HUES64 (cell line): ENCODE data around the gene KIF6.

Experiments used
- H3K27ac ChIP-seq: 2 replicates; pipeline ENCODE4 v1.7.0; 2013; ENCODE audit warnings: low read depth, low read length, inconsistent platforms
- H3K27me3 ChIP-seq: 2 replicates; pipeline ENCODE4 v1.6.1; 2013; ENCODE audit warnings: mild to moderate bottlenecking, low read length; ENCODE audit not compliant: insufficient read depth
- H3K36me3 ChIP-seq: 2 replicates; pipeline ENCODE4 v1.6.1; 2013; ENCODE audit warnings: mild to moderate bottlenecking, low read length; ENCODE audit not compliant: insufficient read depth
- H3K4me1 ChIP-seq: 2 replicates; pipeline ENCODE4 v1.6.1; 2013; ENCODE audit warnings: mild to moderate bottlenecking, low read length, moderate library complexity; ENCODE audit not compliant: insufficient read depth
- H3K4me3 ChIP-seq: 2 replicates; pipeline ENCODE4 v1.5.1; 2013; ENCODE audit warnings: mild to moderate bottlenecking, low read length, moderate library complexity
- H3K9ac ChIP-seq: 2 replicates; pipeline ENCODE4 v1.6.1; 2013; ENCODE audit warnings: mild to moderate bottlenecking, low read depth, low read length
- H3K9me3 ChIP-seq: 2 replicates; pipeline ENCODE4 v1.6.1; 2013; ENCODE audit warnings: low read depth, low read length; ENCODE audit not compliant: insufficient read depth
- WGBS: fragments of 150-250, 120-280 bp; methylation state at CpG from one replicate; pipeline ENCODE4 v1.1.7; 2013; ENCODE audit warnings: missing lambda C conversion rate; 5-methylcytosine and 5-hydroxymethylcytosine counted together

Gene KIF6

DNA sequence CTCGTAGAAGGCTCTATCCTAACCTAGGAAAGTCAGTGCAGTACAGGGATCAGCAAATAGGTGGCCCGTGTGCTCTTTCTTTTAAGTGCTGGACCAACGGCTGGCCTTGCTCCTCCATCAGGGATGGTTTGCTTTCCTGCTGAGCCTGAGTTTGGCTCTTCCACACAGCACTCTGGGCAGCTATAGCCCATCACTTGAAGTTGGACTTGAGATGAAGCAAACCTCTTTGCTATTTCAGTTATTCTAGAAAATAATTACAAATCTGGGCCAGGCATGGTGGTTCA is 335.8 kb downstream of the KIF6 start:
- Histone ChIP-seq H3K4me1 (no peaks in the 10 kb centered on the region), H3K27ac (no peak overlapping the region), H3K9me3 (no peaks in the 10 kb centered on the region), H3K27me3 (no peaks in the 10 kb centered on the region), H3K4me3 (no peak overlapping the region), H3K36me3 (no peaks in the 10 kb centered on the region), H3K9ac (no peak overlapping the region)
- WGBS: 70% methylated on average over 3 of the region's 3 CpGs

DNA sequence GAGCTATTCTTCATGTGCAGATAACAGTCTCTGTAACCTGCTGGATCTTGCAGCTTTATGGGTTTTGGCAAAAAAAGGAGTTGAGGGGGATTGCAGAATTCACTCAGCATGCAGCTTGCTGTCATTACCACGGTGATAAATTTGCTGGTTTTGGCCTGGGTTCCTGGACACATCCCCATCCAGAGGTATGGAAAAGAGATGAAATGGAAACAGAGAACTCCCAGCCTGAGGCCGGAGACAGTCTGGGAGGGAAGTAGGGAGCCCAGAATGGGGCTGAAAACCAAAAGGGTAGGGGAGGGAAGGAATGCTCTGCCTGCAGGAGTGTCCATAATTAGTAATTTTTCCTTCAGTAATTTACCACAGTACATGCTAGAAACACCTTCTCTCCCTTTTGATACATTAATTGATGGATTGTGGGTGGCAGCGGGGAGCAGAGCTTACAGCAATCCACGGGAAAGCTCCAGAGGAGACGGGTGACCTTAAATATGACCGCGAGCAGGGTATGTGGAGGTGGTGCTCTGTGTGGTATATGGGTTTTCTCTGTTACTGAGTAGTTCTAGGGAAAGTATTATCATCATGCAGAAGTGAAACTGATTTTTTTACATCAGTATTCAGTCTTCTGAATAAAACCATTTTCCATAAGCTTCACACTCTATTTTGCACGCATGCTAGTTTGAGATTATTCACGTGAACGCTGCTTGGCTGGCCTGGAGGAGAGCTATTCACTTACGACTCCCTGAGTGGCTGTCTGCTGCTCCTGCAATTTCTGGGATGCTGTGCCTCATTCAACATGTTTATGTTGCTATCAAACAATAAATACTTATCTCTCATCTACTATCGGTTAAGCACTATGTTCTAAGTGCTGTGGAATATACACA is 336.4 kb downstream of the KIF6 start:
- WGBS: 94% methylated on average over 12 of the region's 12 CpGs
- no peak overlapping the region for H3K4me3 ChIP-seq
- H3K4me1 ChIP-seq: no peaks in the 10 kb centered on the region
- H3K9ac ChIP-seq: no peak overlapping the region
- H3K9me3 ChIP-seq: no peaks in the 10 kb centered on the region
- H3K36me3 ChIP-seq: no peaks in the 10 kb centered on the region
- H3K27ac ChIP-seq: no peak overlapping the region
- no peaks in the 10 kb centered on the region for H3K27me3 ChIP-seq

DNA sequence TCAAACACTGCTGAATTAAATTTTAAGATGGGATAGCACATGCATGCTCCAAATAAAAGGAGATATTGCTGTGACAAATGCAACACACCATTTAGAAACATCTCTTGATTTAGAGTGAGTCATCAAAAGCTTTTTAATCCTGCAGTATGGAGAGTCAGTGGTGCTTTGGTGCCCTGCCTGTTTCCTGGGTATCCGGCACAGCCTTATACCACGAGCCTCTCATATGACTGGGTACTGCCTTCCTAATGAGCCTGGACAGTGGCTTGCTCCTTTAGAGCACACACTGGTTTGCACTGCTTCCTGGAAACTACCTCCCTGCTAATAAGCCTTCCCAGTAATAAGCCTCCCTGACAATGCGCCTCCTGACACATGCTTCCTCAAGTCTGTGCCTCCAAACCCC is 337.4 kb downstream of the KIF6 start:
- H3K9ac ChIP-seq: no peak overlapping the region
- no peaks in the 10 kb centered on the region for H3K36me3 ChIP-seq
- no peaks in the 10 kb centered on the region for H3K27me3 ChIP-seq
- H3K4me3 ChIP-seq: no peak overlapping the region
- no peaks in the 10 kb centered on the region for H3K4me1 ChIP-seq
- no peaks in the 10 kb centered on the region for H3K9me3 ChIP-seq
- no peak overlapping the region for H3K27ac ChIP-seq
- WGBS: 92% methylated on average over 3 of the region's 3 CpGs

DNA sequence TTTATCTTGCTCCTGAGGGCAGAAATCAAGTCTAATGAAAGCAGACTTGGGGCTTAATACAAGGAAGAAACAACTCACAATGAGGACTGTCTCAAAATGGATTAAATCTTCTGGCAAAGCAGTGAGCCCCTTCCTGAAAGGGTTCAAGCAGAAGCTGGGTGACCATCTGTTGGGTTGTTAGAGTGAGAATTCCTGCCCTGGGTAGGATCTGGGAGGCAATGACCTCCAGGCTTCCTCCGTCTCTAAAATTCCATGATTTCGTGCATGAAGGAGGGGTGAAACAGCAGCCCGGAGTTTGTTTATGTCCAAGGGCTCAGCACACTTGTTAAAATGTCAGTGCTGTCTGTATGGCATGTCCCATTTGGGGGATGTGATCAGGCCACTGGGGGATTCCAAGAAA is 338.7 kb downstream of the KIF6 start:
- Histone ChIP-seq H3K9me3 (no peaks in the 10 kb centered on the region), H3K27me3 (no peaks in the 10 kb centered on the region), H3K4me3 (no peak overlapping the region), H3K9ac (no peak overlapping the region), H3K27ac (no peak overlapping the region), H3K36me3 (no peaks in the 10 kb centered on the region), H3K4me1 (no peaks in the 10 kb centered on the region)
- 94% methylated on average over 3 of the region's 3 CpGs for WGBS

DNA sequence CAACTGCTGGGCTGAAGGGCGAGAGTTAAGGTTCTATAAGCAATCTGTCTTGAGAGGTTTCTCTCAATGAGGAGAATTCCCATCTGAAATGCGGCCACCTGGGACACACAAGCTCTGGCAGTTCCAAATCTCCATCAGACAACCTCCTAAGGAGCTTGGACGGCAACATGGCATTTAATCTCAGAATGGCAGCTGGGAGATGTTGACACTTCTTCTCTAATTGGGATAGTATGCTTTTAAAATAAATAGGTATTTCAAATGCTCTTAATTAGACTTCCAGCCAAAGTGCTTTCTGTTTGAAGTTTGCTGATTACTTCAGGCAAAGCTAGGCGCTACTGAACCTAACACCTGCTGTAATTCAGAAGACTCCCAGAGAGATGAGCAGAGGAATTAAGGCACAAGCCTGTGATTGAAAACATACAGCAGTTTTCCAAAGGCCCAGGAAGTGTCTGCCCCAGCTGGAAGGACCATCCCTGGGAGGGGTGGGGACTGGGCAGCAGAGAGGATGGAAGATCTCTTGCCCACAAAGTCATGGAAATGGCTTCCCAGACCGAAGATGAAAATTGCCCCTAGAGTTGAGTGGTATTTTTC is 343.6 kb downstream of the KIF6 start:
- Histone ChIP-seq H3K9ac (no peak overlapping the region), H3K27ac (no peak overlapping the region), H3K4me3 (no peak overlapping the region), H3K9me3 (no peaks in the 10 kb centered on the region), H3K27me3 (no peaks in the 10 kb centered on the region), H3K36me3 (no peaks in the 10 kb centered on the region), H3K4me1 (no peaks in the 10 kb centered on the region; the same call in 1 of the 2 replicates)
- 83% methylated on average over 5 of the region's 5 CpGs for WGBS

DNA sequence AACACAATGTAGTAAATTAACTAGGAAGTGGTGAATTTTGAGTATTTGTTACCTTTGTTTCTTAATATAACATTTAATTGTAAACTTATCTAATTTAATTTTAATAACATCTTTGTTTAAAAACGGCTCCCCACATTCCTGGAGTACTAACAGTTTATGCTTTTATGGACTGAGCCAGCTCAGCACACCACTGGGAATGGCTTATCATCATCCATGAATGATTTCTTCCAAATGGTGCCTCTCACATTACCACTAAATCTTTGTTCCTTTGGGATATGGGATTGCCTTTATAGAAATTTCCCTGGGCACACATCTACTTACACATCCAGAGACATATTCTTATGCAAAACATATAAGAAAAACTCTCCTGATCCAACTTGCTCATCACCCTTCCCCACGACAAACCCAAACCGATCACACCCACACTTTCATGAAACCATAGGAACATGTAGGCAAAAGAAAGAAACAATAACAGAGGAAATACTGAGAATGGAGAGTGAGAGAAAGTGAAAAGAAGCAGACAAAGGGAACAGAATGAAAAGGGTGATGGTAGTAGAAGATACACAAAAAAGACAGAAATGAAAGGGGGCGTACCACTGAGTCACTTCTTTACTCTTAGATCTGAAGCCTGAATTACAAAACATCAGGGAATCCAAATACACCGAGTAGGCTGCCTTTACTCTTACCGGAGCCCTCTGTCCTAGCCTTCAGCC is 344.2 kb downstream of the KIF6 start:
- H3K27ac ChIP-seq: no peak overlapping the region
- WGBS: 91% methylated on average over 6 of the region's 6 CpGs
- no peak overlapping the region for H3K4me3 ChIP-seq
- no peaks in the 10 kb centered on the region for H3K9me3 ChIP-seq
- no peaks in the 10 kb centered on the region for H3K36me3 ChIP-seq
- H3K27me3 ChIP-seq: no peaks in the 10 kb centered on the region
- H3K9ac ChIP-seq: no peak overlapping the region
- H3K4me1 ChIP-seq: no peaks in the 10 kb centered on the region; the same call in 1 of the 2 replicates

DNA sequence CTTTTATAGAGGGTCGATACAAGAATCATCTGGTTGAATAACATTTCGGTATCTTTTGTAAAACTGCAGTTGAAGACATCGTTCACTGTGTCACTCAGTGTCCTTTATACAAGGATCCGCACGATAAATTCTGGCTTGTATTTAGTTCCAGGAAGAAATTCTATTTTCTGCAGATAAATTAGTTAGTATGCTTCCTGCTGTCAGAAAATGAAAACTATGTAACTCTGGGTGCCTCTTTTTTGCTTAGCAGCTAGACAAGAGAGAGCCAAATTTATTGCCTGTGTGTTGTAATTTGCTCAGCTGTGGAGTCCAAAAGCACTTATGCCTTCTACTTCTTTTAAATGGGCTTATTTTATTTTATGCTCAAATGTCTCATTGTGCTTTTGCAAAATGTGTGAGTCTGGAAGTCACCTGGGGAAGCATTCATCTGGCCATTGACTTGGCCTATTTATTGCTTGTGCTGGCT is 346.2 kb downstream of the KIF6 start:
- no peaks in the 10 kb centered on the region for H3K36me3 ChIP-seq
- H3K4me3 ChIP-seq: no peak overlapping the region
- no peaks in the 10 kb centered on the region; the same call in 1 of the 2 replicates for H3K4me1 ChIP-seq
- no peaks in the 10 kb centered on the region for H3K9me3 ChIP-seq
- no peak overlapping the region for H3K9ac ChIP-seq
- H3K27me3 ChIP-seq: no peaks in the 10 kb centered on the region
- no peak overlapping the region for H3K27ac ChIP-seq
- 94% methylated on average over 5 of the region's 5 CpGs for WGBS

DNA sequence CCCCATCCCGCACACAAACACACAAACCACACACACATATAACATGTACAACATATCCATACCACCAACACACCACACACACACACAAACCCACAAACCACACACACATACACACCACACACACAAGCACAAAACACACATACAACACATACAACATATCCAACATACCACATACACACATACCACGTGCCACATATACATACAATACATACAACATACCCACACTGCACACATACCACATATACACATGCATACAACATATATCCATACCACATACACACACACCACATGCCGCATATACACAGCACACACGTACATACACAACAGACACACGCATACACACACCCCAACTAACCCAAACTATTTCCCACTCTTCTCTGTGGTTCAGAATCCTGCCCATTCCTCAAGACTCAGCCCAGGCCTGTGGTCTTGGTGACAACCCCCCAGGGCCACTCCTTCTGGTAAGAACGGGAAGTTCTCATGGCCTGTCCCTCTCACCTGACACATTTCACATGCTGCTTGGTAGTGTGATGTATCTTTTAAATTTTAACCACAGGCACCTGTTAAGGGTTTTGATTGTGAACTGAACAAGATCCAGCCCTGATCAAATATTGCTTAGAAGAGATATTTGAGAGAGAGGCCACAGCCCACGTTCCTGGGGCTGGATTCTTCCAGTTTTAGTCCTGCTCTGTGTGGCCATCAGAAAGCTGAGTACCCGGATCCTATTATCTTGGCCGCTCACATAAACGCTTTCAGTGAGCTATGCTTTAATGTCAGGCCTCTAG is 346.8 kb downstream of the KIF6 start:
- Histone ChIP-seq H3K27me3 (no peaks in the 10 kb centered on the region), H3K27ac (no peak overlapping the region), H3K36me3 (no peaks in the 10 kb centered on the region), H3K4me1 (no peaks in the 10 kb centered on the region; the same call in 1 of the 2 replicates), H3K4me3 (no peak overlapping the region), H3K9me3 (no peaks in the 10 kb centered on the region), H3K9ac (no peak overlapping the region)
- 91% methylated on average over 10 of the region's 10 CpGs for WGBS

DNA sequence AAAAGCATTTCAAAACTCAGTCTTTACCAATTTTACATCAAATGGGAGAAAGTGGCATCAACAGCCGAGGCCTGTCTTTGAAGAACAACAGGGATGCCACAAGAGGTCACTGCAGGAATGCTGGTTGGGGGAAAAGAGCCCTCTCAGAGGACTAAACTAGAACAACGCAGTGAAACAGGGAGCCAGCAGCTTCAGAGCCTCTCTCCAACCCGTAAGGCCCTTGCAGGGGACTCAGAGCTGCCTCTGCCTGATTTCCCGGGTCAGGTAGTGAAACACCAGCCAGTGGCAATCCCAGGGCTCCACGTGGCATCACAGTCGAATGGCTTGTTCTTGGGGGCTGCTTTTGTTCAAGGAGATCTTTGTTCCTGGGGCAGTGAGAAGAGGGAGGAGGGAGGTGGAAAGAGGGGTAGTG is 347.7 kb downstream of the KIF6 start:
- H3K36me3 ChIP-seq: no peaks in the 10 kb centered on the region
- WGBS: 18% methylated on average over 6 of the region's 6 CpGs
- H3K27me3 ChIP-seq: no peaks in the 10 kb centered on the region
- H3K9me3 ChIP-seq: no peaks in the 10 kb centered on the region
- H3K4me3 ChIP-seq: no peak overlapping the region
- H3K9ac ChIP-seq: no peak overlapping the region
- H3K27ac ChIP-seq: no peak overlapping the region
- no peaks in the 10 kb centered on the region; the same call in 1 of the 2 replicates for H3K4me1 ChIP-seq

DNA sequence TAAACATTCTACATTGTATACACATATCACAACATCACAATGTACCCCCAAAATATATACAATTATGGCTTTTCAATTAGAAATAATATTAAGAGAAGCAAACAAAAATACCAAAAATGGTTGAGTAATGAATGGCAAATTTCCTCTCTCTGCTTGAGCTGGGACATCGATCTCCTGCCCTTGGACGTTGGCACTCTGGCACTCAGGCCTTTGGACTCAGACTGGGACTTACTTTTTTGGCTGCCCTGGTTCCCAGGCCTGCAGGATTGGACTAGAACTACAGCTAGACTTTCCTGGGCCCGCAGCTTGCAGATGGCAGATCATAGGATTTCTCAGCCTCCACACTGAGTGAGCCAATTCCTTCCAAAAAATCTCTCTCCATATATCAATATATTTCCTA is 349.8 kb downstream of the KIF6 start:
- WGBS: 89% methylated on average over 3 of the region's 3 CpGs
- H3K27me3 ChIP-seq: no peaks in the 10 kb centered on the region
- H3K27ac ChIP-seq: no peak overlapping the region
- H3K9me3 ChIP-seq: no peaks in the 10 kb centered on the region
- H3K36me3 ChIP-seq: no peaks in the 10 kb centered on the region
- no peaks in the 10 kb centered on the region; the same call in 1 of the 2 replicates for H3K4me1 ChIP-seq
- H3K4me3 ChIP-seq: no peak overlapping the region
- H3K9ac ChIP-seq: no peak overlapping the region

DNA sequence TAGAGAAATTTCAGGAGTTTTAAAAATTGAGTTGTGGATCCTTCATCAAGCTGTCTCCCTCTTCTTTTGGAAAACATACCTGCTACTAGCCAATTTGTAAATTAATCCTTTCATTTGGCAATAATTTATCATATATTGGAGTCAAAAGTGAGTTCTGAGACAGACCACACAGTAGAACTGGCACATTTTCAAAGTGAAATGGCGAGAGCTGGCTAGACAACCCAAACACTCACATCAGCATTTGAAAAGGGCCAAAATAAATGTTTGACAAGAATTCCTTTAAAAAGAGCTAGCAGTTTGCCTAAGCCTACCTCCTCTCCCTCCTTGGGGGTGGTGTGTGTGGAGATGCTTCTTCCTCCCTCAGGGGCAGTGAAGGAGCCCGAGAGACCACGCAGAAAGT is 354.8 kb downstream of the KIF6 start:
- no peaks in the 10 kb centered on the region for H3K4me1 ChIP-seq
- WGBS: 83% methylated on average over 3 of the region's 3 CpGs
- H3K9me3 ChIP-seq: no peaks in the 10 kb centered on the region
- no peaks in the 10 kb centered on the region for H3K27me3 ChIP-seq
- H3K9ac ChIP-seq: no peak overlapping the region
- H3K27ac ChIP-seq: no peak overlapping the region
- no peak overlapping the region for H3K4me3 ChIP-seq
- no peaks in the 10 kb centered on the region for H3K36me3 ChIP-seq
